ENCODE results near the gene TMEM272. TPM values are rescaled to one million over a fixed set of nuclear protein-coding genes. Genes with fewer than 3 reads are reported as not detected.
A peak's percentile ranks its signal among the peaks of the same experiment; 100 is the strongest.

The TMEM272 gene
- total RNA-seq, 1 donor from 2014 or later, result not detected

GRCh38 chr13:51796546-51796945 is 48.4 kb downstream of the TMEM272 start:
- no peak for DNase-seq (ENCODE audit: low spot score)
- H3K27me3 Mint-ChIP-seq (ENCODE audit: insufficient read depth, low read depth), result no peaks in the 10 kb centered on the region
- H3K4me1 Mint-ChIP-seq, result peaks cover 47% of the 10 kb centered on the region
- TF ChIP-seq CTCF (IDR thresholded peaks at IDR 0.05), result no peak
- no peak for TF ChIP-seq EZH2 (IDR thresholded peaks at IDR 0.05)
- TF ChIP-seq EZH2phosphoT487 (IDR thresholded peaks at IDR 0.05), result no peak
- H3K27ac Mint-ChIP-seq, result no peak overlapping the region
- Histone ChIP-seq H3K36me3 (no peaks in the 10 kb centered on the region), H3F3A (ENCODE audit: low read depth) (peaks cover 11% of the 10 kb centered on the region), H3K4me2 (no peak overlapping the region), H3K27ac (no peak overlapping the region), H4K20me1 (ENCODE audit: low read depth) (peaks cover 7% of the 10 kb centered on the region), H3K9ac (no peak overlapping the region), H3K4me1 (peaks cover 33% of the 10 kb centered on the region), H3K27me3 (no peaks in the 10 kb centered on the region), H2AFZ (replicated peaks) (no peak overlapping the region), H3K4me3 (no peak overlapping the region), H3K79me2 (ENCODE audit: low read depth) (no peaks in the 10 kb centered on the region), H3K9me3 (ENCODE audit: low read depth) (no peaks in the 10 kb centered on the region)
- no peak overlapping the region for H3K4me3 Mint-ChIP-seq
- H3K9me3 Mint-ChIP-seq, result no peaks in the 10 kb centered on the region
- H3K36me3 Mint-ChIP-seq, result peaks cover 5% of the 10 kb centered on the region

- H3K4me3 ChIP-seq, result no peak overlapping the region
- no peak overlapping the region for H3K9ac ChIP-seq
- H3K27me3 ChIP-seq, result no peaks in the 10 kb centered on the region
- H3K4me1 ChIP-seq, result peaks cover 23% of the 10 kb centered on the region
- DNase-seq (ENCODE audit: low spot score), result no peak
- H3K79me2 ChIP-seq (ENCODE audit: low read depth), result no peaks in the 10 kb centered on the region
- no peaks in the 10 kb centered on the region for H4K20me1 ChIP-seq (ENCODE audit: low read depth)
- no peak overlapping the region for H3K4me3 Mint-ChIP-seq
- no peaks in the 10 kb centered on the region for H3K36me3 ChIP-seq
- H3K9me3 ChIP-seq (ENCODE audit: low read depth), result no peaks in the 10 kb centered on the region
- TF ChIP-seq CTCF (IDR thresholded peaks at IDR 0.05) (no peak), EZH2phosphoT487 (IDR thresholded peaks at IDR 0.05) (no peak), EZH2 (IDR thresholded peaks at IDR 0.05) (no peak)
- peaks cover 5% of the 10 kb centered on the region for H3K36me3 Mint-ChIP-seq
- no peak overlapping the region for H3K27ac Mint-ChIP-seq
- no peaks in the 10 kb centered on the region for H3K27me3 Mint-ChIP-seq (ENCODE audit: insufficient read depth, low read depth)
- H3F3A ChIP-seq (ENCODE audit: low read depth), result no peaks in the 10 kb centered on the region
- no peaks in the 10 kb centered on the region for H3K9me3 Mint-ChIP-seq
- no peak overlapping the region for H3K27ac ChIP-seq
- H2AFZ ChIP-seq (replicated peaks), result no peak overlapping the region
- peaks cover 39% of the 10 kb centered on the region for H3K4me1 Mint-ChIP-seq
- H3K4me2 ChIP-seq, result no peak overlapping the region
Measured at GRCh38 chr13:51795419-51795818, 49.6 kb downstream of the TMEM272 start.

- Mint-ChIP-seq H3K27ac (peak overlapping the region; percentile 84), H3K9me3 (no peaks in the 10 kb centered on the region), H3K27me3 (ENCODE audit: insufficient read depth, low read depth) (no peaks in the 10 kb centered on the region), H3K36me3 (peaks cover 5% of the 10 kb centered on the region), H3K4me3 (no peak overlapping the region), H3K4me1 (peaks cover 36% of the 10 kb centered on the region)
- no peaks in the 10 kb centered on the region for H4K20me1 ChIP-seq (ENCODE audit: low read depth)
- no peaks in the 10 kb centered on the region for H3K79me2 ChIP-seq (ENCODE audit: low read depth)
- H3K36me3 ChIP-seq, result no peaks in the 10 kb centered on the region
- no peak overlapping the region for H2AFZ ChIP-seq (replicated peaks)
- peaks cover 18% of the 10 kb centered on the region for H3K4me1 ChIP-seq
- no peaks in the 10 kb centered on the region for H3K27me3 ChIP-seq
- TF ChIP-seq EZH2 (IDR thresholded peaks at IDR 0.05) (no peak), CTCF (IDR thresholded peaks at IDR 0.05) (no peak)
- H3K9me3 ChIP-seq (ENCODE audit: low read depth), result no peaks in the 10 kb centered on the region
- no peak overlapping the region for H3K4me3 ChIP-seq
- no peaks in the 10 kb centered on the region for H3F3A ChIP-seq (ENCODE audit: low read depth)
- DNase-seq (ENCODE audit: low spot score), result no peak
- no peak overlapping the region for H3K9ac ChIP-seq
- H3K27ac ChIP-seq, result no peak overlapping the region
- no peak overlapping the region for H3K4me2 ChIP-seq
Measured at GRCh38 chr13:51794964-51795363, 50.0 kb downstream of the TMEM272 start.
